GM18868 (cell line): ENCODE data around the gene CST9.
"Not testable (repeated sequence)": the region's sequence is repeated elsewhere in the genome, so short reads cannot be mapped to it uniquely, and the experiment has no call there.

Experiments
- ATAC-seq: cut with Tn5 transposase; IDR thresholded peaks from one replicate; pipeline ENCODE4 v1.9.1; 2021; ENCODE audit warnings: mild to moderate bottlenecking, moderate library complexity; ENCODE audit not compliant: unreplicated experiment

Gene CST9

DNA sequence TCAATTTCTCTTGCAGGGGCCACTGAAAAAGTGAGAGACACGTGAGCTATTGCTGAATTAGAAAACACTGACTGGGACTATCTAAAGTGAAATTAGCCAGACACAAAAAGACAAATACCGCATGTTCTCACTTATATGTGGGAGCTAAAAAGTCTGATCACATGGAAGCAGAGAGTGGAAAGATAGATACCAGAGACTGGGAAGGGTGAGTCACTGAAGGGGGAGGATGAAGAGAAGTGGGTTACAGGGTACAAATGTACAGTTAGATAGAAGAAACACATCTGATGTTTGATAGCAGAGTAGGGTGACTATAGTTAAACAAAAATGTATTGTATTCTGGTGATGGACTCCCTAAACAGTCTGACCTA, 18.6 kb upstream of the CST9 start:
- ATAC-seq, result no peak

- no peak for ATAC-seq
Observed at GRCh38 chr20:23623666-23624323, 18.1 kb upstream of the CST9 start.

- ATAC-seq, result peak; percentile 95
Observed at GRCh38 chr20:23622839-23623343, 17.2 kb upstream of the CST9 start.

GRCh38 chr20:23622401-23622800, 16.7 kb upstream of the CST9 start:
- ATAC-seq, result not testable (repeated sequence)

GRCh38 chr20:23620670-23621386, 15.1 kb upstream of the CST9 start:
- ATAC-seq, result not testable (repeated sequence)

DNA sequence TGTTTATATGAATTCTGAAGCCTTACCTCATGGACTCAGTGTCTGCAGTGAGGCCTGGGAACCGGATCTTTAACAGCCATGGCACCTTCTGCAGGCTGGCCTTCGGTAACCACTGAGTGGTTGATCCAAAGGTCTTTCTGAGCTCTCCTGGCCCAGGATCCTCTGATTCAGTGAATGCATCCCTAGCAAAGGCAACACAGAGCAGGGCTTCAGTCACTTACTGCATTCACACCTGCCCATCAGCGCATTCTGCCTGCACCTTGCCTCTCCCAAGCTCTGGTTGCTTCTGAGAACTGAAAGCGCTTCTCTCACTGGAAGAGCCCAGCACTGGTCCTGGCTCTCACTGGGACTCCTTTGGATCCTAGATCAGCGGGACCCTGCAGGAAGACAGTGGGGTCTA, 8.4 kb upstream of the CST9 start:
- ATAC-seq, result no peak

- no peak for ATAC-seq
Observed at GRCh38 chr20:23613676-23614075, 8.0 kb upstream of the CST9 start.

DNA sequence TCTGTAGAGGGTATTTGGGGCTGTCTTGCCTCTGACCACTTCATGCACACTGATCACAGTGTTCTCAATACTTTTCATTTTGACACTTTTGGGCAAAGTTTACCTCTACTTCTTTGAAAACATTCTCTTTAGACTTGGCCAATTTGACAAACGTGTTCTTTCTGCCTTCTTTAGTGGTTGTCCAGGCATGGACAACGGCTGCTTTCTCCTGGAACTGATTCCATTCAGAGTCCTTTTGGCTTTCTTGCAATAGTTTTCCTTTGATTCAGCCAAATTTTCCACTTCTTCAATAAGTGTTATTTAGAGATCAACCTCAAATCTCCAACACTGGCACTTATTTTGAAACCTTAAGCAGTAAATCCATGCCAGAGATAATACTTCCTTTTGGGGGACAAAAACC, 6.7 kb upstream of the CST9 start:
- ATAC-seq, result no peak

DNA sequence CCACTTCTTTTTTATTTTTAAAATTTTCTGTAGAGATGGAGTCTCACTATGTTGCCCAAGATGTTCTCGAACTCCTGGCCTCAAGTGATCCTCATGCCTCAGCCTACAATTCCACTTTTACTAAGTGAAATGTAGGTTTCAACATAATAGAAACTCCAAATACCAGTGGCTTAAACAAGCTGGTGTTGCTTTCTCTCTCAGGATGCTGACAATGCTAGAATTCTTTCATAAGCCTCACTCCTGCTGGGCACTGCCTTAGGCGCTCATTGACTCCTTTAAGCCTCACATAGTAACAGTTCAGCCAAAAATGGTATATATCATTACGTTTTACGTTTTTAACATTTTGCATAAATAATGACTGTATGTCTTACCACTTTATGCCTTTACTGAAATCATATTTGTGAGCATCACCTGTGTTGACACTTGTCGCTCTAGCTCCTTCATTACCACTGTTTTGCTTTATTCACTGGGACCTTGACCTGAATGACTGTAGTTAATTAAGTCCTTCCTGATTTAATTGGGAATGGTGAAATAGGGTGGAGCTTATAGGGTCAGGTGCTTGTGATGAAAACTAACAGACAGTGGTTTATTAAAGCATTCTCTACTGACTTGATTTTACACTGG, 3.9 kb upstream of the CST9 start:
- ATAC-seq, result no peak

DNA sequence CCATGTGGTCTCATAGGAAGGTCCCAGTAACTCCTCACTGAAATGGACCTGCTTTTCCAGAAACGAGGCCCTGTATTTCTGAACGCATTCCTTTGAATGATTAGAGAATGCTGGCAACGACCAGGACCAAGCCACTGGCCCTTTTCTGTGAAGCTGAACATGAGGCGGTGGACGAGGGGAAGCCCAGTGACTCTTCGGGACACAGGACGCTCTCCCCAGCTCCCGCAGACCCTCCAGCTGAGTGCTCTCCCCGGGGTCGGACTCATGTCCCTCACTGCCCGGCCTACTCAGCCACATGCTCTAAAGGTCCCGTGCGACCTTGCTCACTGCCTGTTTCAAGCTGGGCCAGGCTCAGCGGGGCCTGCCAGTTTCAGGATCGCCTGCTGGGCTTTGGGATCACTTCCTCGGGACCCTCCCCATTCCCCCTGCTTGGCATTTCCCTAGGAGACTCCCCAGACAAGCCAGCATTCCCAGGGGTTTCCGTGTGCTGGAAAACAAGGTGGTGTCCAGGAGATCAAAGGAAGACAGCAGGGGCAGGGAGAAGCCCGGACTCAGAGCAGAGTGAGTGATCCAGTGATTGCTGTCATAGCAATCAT, 2.6 kb upstream of the CST9 start:
- no peak for ATAC-seq

DNA sequence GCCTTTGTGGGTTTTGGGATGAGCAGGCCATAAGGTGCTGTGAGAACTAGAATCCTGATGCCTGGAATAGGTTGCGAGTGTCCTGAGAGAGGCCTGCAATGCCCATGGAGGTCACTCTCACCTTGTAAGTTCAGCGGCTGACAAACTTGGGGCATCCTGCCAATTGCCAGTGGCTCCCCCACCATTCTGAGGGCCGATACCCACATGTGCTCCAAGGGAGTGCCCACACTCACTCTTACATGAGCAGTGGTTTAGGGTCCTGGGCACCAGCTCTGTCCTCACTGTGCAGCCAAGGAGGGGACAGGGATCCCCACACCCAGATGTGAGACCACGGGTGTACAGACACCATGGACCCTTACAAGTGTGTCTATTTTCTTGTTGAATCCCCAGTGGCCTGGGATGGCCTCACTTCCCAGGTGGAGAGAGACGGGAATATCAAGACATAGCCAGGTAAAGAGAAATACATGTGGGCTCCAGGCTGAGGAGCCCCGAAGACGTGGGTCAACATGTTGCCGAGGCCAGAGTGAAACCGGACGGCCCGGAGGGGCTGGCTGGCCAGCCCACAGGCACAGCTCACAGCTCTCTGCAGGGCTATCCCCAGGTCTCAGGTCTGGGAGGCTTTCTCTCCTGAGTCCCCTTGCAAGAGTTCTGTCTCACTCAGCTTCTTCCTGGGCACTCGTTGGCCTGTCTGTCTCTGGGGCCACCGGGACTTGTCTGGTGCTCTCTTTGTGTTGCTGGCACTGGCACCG, 2.0 kb upstream of the CST9 start:
- ATAC-seq, result no peak

DNA sequence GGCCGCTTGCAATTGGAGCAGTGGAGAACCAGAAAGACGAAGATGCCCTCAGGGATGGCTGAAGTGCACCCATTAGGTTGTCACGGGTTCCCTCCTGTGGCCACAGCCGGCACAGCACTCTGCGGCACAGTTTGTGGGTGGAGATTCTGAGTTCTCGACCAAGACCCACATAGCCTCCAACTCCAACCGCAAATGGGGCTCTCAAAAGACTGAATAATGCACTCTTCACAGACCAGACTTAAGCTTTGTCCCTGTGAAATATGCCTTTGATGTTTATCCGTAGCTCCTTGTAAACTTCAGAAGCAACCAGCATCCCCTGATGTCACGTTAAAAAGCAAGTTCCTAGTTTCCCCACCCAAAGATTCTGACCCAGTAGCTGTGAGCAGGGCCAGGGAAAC, 934 bp upstream of the CST9 start:
- ATAC-seq, result peak; percentile 94

DNA sequence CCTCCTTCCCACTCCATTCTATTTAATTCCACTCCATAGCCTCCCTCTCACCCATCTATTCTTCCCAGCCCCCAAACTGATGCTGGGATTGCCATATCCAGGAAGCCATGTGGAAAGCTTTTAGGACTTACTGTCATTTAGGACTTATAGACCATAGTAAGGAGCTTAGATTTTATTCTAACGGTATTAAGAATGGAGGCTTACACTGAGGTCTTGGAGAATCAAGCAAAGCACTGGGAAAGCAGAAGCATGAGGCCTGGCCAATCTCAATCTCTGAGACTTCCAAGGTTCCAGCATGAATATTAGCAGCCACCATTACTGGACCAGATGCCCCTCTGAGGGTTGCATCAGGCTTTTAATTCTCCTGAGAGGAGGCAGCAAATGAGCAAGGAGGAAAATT, 1.4 kb downstream of the CST9 start:
- ATAC-seq, result no peak

DNA sequence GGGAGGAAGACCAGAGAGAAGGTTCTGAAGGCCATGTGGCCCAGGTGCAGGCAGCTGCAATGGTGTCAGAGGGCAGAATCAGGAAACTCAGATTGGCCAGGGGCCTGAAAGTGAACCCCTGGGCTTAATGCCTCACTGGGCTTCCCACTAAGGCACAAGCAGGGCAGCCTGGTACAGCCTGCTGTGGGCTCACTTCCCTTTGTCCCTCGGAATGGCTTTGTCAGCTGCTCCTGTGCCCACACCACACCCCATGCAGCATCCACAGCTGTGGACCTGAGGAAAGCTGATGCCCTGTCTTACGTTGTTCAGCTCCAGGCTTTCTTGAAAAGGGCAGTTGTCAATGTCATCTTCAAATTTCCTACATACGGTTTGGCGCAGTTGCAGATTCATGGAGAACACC, 2.4 kb downstream of the CST9 start:
- no peak for ATAC-seq

GRCh38 chr20:23602699-23603098, 3.0 kb downstream of the CST9 start:
- ATAC-seq, result no peak

GRCh38 chr20:23602241-23602640, 3.5 kb downstream of the CST9 start:
- no peak for ATAC-seq

- ATAC-seq, result no peak
Observed at GRCh38 chr20:23601715-23602114, 4.0 kb downstream of the CST9 start.

DNA sequence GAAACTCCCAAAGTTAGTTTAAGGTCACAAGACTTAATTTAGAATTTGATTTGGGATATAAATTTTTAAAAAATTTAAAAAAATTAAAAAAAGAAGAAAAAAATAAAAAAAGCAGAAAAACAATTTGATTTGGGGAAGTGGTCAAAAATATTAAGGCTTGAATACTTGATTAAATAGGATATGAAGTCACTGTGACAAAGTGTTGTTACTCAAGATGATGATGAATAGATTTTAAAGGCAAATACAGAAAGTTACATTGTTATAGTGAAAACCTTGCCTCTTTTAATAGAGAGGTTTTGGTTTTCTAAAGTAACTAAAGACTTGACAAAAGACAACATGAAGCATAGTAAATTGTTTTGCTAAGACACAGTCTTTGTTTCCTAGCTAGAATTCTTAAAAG, 7.2 kb downstream of the CST9 start:
- ATAC-seq, result no peak

DNA sequence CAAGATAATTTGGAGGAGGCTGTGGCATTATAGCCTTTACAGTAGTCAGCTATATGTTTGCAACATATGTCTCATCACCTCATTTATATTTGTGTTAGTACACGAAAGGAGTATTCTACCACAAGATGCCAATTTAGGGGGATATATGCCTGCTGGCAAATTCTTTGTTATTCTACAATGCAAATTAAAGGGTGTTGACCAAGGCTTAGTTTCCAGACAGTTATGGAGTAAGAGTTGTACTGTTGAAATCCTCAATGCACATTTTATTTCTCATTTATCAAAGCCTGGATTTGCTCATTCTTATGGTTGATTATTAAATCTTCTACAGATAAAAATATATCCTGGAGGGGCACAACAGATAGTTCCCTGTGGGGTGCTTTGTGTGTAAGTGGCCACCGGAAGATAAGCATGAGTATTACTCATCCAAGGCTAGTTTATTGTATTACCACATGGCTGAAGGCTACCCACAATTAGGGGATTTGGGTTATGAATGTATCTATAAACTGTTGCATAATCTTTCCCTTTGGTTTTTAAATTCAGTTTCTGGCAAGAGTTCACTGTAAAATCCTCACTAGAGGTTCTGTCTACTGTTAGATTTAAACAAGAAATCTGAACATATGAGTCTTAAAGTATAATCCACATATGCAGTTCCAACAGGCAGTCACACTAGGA, 9.0 kb downstream of the CST9 start:
- no peak for ATAC-seq

DNA sequence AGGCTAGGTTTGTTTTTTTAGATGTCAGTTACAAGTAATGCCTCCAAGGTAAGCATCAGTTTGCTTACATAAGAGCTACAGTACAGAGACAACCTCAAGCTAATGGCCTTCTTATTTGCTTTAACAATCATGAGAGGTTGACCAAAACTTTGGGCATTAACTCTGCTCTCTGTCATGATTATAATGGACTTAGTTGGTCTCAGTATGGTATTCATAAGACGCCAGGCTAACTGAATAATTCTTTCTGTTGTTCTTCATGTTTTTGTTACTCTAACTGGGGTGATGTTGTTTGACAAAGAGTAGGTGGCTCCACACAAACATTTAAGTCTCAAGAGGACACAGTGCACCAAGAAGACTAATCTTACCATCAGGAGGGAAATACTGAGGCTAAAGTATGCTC, 9.8 kb downstream of the CST9 start:
- no peak for ATAC-seq
